ENCODE measurements around the gene PRKCQ.
"Not testable (repeated sequence)": the region's sequence is repeated elsewhere in the genome, so short reads cannot be mapped to it uniquely, and the experiment has no call there.

Gene PRKCQ

GRCh38 chr10:6482737-6483357 is 97.2 kb downstream of the PRKCQ start:
- in situ Hi-C loops (cut with HindIII; ENCODE audit: low pct_unique_long_range_greater_than_20kb, low sequenced_read_pairs) = no loop called here
- TF ChIP-seq JUND (IDR thresholded peaks at IDR 0.05; ENCODE audit: low read depth) = no peak
- no peak for DNase-seq (ENCODE audit: low read depth in 1 of 2, low spot score in 1 of 2)

- TF ChIP-seq JUND (IDR thresholded peaks at IDR 0.05; ENCODE audit: low read depth) = no peak
- no peak for DNase-seq (ENCODE audit: low read depth in 1 of 2, low spot score in 1 of 2)
- in situ Hi-C loops (cut with HindIII; ENCODE audit: low pct_unique_long_range_greater_than_20kb, low sequenced_read_pairs) = no loop called here
These were observed 101.4 kb downstream of the PRKCQ start for GRCh38 chr10:6478722-6479121.

GRCh38 chr10:6476989-6477388 is 103.1 kb downstream of the PRKCQ start:
- no peak for DNase-seq (ENCODE audit: low read depth in 1 of 2, low spot score in 1 of 2)
- no peak for TF ChIP-seq JUND (IDR thresholded peaks at IDR 0.05; ENCODE audit: low read depth)
- in situ Hi-C loops (cut with HindIII; ENCODE audit: low pct_unique_long_range_greater_than_20kb, low sequenced_read_pairs) = no loop called here

DNA sequence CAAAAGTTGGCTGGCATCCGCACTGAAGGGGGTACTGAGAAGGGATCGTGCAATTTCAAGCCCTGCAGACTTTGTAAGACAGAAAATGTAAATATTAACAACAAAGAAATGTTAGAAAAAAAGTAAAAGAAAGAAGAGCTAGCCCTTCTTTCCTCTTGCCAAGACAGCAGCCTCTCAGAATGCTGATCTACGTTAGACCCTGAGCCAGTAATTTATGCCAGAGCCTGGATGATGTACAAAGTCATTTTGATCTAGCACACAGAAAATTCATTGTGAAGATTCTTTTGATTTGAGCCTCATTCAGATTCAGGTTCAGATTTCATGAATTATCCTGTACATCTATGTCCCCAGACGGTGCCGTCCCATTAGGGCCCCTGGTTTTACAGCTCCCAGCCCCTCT is 105.2 kb downstream of the PRKCQ start:
- in situ Hi-C loops (cut with HindIII; ENCODE audit: low pct_unique_long_range_greater_than_20kb, low sequenced_read_pairs) = no loop called here
- DNase-seq (ENCODE audit: low read depth in 1 of 2, low spot score in 1 of 2) = no peak
- TF ChIP-seq JUND (IDR thresholded peaks at IDR 0.05; ENCODE audit: low read depth) = no peak

DNA sequence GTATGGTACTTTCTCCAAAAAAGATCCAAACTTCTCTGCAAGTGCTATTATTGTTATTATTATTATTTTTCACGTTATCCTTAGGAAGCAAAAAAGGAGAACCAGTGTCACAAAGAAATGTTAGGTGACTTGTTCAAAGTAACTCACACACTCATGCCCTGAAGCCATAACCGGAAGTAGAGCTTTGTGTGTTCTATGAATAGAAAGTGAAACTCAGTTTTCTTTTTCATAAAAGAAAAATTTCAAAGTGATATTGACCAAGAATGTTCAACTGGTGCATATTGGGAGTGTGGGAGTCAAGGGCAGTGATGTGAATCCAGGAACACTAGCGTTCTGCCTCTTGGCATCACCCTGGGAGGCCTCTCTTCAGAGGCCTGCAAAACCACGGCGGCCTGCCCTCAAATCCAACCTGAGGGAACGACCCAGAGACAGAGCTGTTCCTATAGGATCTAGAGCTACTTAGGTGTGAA is 106.1 kb downstream of the PRKCQ start:
- DNase-seq (ENCODE audit: low read depth in 1 of 2, low spot score in 1 of 2) = peak in 1 of 2 experiments; percentile 22
- in situ Hi-C loops (cut with HindIII; ENCODE audit: low pct_unique_long_range_greater_than_20kb, low sequenced_read_pairs) = no loop called here
- TF ChIP-seq JUND (IDR thresholded peaks at IDR 0.05; ENCODE audit: low read depth) = no peak

- TF ChIP-seq JUND (IDR thresholded peaks at IDR 0.05; ENCODE audit: low read depth) = no peak
- in situ Hi-C loops (cut with HindIII; ENCODE audit: low pct_unique_long_range_greater_than_20kb, low sequenced_read_pairs) = no loop called here
- DNase-seq (ENCODE audit: low read depth in 1 of 2, low spot score in 1 of 2) = no peak
These were observed 106.6 kb downstream of the PRKCQ start for GRCh38 chr10:6473430-6473829.

DNA sequence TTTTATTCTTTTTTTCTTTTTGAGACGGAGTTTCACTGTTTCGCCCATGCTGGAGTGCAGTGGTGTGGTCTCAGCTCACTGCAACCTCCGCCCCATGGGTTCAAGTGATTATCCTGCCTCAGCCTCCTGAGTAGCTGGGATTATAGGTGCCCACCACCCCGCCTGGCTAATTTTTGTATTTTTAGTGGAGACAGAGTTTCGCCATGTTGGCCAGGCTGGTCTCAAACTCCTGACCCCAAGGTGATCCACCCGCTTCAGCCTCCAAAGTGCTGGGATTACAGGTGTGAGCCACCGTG is 107.4 kb downstream of the PRKCQ start:
- in situ Hi-C loops (cut with HindIII; ENCODE audit: low pct_unique_long_range_greater_than_20kb, low sequenced_read_pairs) = not testable (repeated sequence)

DNA sequence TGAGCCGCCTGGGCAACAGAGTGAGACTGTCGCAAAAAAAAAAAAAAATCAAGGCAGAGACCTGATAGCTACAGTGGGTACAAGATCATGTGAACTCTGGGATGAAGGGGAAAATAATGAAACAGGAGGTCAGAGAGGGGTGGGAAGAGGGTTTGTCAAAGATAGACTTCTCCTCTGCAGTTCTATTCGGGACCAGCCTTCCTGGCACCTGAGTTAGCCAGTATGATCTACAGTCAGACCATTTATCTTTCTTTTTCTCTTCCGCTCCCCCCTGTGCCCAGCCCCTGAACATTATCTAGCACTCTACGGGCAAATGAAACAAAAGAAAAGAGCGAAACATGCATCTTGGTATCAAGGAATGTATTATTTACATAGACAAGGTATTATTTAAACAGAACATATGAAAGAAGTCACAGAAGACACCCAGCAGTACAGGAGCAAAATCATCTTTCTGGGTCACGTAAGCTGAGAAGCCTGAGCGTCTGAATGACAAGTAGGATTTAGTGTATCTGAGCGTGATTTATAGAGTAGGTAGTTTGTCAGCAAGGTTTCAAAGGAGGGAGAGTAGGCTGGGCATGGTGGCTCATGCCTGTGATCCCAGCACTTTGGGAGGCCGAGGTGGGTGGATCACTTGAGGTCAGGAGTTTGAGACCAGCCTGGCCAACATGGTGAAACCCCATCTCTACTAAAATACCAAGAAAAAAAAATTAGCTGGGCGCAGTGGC is 109.0 kb downstream of the PRKCQ start:
- TF ChIP-seq JUND (IDR thresholded peaks at IDR 0.05; ENCODE audit: low read depth) = no peak
- no peak for DNase-seq (ENCODE audit: low read depth in 1 of 2, low spot score in 1 of 2)
- in situ Hi-C loops (cut with HindIII; ENCODE audit: low pct_unique_long_range_greater_than_20kb, low sequenced_read_pairs) = no loop called here

More for the DNA sequence above, 107.4 kb downstream of the PRKCQ start:
- not testable (repeated sequence) for DNase-seq (ENCODE audit: low read depth in 1 of 2, low spot score in 1 of 2)

DNA sequence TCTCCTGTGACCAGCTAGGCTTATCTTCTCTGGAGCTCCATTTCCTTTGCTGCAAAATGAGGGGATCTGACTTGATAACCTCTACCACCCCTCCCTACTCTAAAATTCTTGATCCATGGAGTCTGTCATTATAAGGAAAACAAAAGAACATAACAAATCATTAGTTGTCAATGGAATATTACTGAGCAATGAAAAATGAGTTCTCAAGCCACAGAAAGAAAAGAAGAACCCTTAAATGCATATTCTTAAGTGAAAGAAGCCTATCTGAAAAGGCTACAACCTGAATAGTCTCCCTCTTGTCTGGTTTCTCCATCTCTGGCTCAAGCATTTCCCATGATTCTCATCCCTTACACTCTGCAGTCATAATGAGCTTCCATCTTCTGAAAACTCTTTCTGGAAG is 110.4 kb downstream of the PRKCQ start:
- no peak for DNase-seq (ENCODE audit: low read depth in 1 of 2, low spot score in 1 of 2)
- no peak for TF ChIP-seq JUND (IDR thresholded peaks at IDR 0.05; ENCODE audit: low read depth)
- in situ Hi-C loops (cut with HindIII; ENCODE audit: low pct_unique_long_range_greater_than_20kb, low sequenced_read_pairs) = no loop called here

DNA sequence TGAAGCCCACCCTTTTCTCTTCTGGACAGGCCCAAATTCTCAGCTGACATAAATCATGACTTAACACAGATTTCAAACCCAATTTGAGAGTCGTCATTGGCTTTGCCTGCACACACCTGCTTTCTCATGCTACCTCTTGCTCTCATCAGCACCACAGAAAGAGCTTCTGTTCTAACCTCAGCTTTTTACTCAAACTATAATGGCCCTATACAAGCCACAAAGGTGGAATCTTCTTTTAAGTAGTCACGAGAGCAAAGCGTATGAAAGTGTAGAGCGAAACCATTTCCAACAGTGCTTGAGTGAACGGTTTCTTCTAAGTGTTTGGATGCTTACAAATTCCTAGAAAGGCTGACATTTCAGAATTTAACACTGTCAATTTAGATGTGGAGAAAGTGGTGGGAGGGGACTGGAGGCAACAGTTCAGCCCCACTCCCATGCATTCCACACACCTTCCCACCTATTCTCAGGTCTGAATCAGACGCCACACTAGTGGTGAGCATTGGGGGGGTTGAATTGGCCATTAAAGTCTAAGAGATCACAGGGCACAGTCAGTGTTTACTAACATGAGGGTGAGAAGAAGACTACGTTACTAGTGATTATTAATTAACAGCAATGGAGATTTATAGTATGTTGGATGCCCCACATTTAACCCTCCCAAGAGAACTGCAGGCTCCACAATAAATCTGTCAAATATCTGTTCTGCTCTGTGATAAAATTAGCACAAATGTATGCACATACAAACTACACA is 114.0 kb downstream of the PRKCQ start:
- in situ Hi-C loops (cut with HindIII; ENCODE audit: low pct_unique_long_range_greater_than_20kb, low sequenced_read_pairs) = no loop called here
- TF ChIP-seq JUND (IDR thresholded peaks at IDR 0.05; ENCODE audit: low read depth) = no peak

DNA sequence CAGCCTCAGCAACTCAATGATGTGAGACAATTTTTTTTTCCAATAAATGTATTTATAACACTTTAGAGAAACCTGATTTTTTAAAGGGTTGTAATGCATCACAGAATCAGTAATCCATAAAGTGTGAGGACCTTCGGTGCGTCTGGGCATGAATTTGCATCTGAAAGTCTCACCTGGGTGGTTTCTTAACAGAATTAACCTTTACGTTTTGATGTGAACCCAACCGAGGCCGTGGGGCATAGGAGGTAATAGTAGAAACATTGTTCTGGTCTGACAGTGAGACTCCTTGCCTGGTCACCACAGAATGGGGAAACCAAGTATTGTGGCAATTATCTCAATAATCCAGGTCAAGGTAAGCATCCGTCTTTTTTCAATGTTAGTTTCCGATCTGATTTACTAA is 114.6 kb downstream of the PRKCQ start:
- no peak for DNase-seq (ENCODE audit: low read depth in 1 of 2, low spot score in 1 of 2)
- in situ Hi-C loops (cut with HindIII; ENCODE audit: low pct_unique_long_range_greater_than_20kb, low sequenced_read_pairs) = no loop called here
- TF ChIP-seq JUND (IDR thresholded peaks at IDR 0.05; ENCODE audit: low read depth) = no peak

More for the DNA sequence above, 114.0 kb downstream of the PRKCQ start:
- no peak for DNase-seq (ENCODE audit: low read depth in 1 of 2, low spot score in 1 of 2)

GRCh38 chr10:6464862-6465430 is 115.1 kb downstream of the PRKCQ start:
- in situ Hi-C loops (cut with HindIII; ENCODE audit: low pct_unique_long_range_greater_than_20kb, low sequenced_read_pairs) = no loop called here
- no peak for TF ChIP-seq JUND (IDR thresholded peaks at IDR 0.05; ENCODE audit: low read depth)
- DNase-seq (ENCODE audit: low read depth in 1 of 2, low spot score in 1 of 2) = no peak

DNA sequence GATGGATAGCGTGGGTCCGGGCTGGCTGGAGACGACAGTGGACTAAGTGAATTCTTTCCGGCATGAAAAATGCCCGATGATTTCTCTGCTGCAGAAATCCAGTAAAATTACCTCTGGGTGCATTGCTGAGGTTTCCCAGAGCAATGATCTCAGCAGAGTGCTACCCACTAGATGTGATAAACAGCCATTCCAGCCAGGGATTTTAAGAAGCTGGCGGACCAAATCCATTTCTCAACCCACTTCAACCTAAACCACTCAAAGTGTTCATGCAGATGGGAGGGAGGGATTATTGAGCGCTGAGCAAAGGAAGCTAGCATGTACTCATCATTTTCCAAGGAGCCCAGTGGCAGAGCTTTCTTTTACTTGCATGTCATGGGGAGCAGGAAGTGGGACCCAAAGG is 116.7 kb downstream of the PRKCQ start:
- no peak for DNase-seq (ENCODE audit: low read depth in 1 of 2, low spot score in 1 of 2)
- TF ChIP-seq JUND (IDR thresholded peaks at IDR 0.05; ENCODE audit: low read depth) = no peak
- in situ Hi-C loops (cut with HindIII; ENCODE audit: low pct_unique_long_range_greater_than_20kb, low sequenced_read_pairs) = no loop called here
